Neural crest cell (in vitro differentiated cells): ENCODE data around the gene ABCC10. TPM values are rescaled to one million over a fixed set of nuclear protein-coding genes. Genes with fewer than 3 reads are reported as not detected.
"Not testable (repeated sequence)": the region's sequence is repeated elsewhere in the genome, so short reads cannot be mapped to it uniquely, and the experiment has no call there.

Source experiments
- DNase-seq: peaks from one replicate; pipeline ENCODE4 v3.0.0; 2021; ENCODE audit warnings: low read depth, mixed read lengths, low spot score
- H3K27ac Mint-ChIP-seq: one replicate; pipeline ENCODE4 v1.8.0; 2021; ENCODE audit warnings: mild to moderate bottlenecking, mixed read lengths; ENCODE audit not compliant: unreplicated experiment
- H3K27me3 Mint-ChIP-seq: 2 replicates; pipeline ENCODE4 v1.8.0; 2021; ENCODE audit warnings: low read depth, mild to moderate bottlenecking, mixed read lengths
- H3K36me3 Mint-ChIP-seq: 2 replicates; pipeline ENCODE4 v1.8.0; 2021; ENCODE audit warnings: low read depth, mild to moderate bottlenecking, mixed read lengths
- H3K4me1 Mint-ChIP-seq: 2 replicates; pipeline ENCODE4 v1.8.0; 2021; ENCODE audit warnings: mixed read lengths
- H3K4me3 Mint-ChIP-seq: one replicate; pipeline ENCODE4 v1.8.0; 2021; ENCODE audit warnings: mild to moderate bottlenecking, mixed read lengths
- H3K9me3 Mint-ChIP-seq: 2 replicates; pipeline ENCODE4 v1.8.0; 2021; ENCODE audit warnings: mixed read lengths
- total RNA-seq: library from RNA; stranded (reverse); gene quantifications from 2 replicates; pipeline ENCODE4 v1.2.1, GENCODE V29; 2021
- TF ChIP-seq, protein P1 (sequence below): fragments of 200-600 bp; sonication (generic); conservative IDR thresholded peaks from 2 replicates; pipeline ENCODE4 v1.5.0; 2021; ENCODE audit warnings: antibody characterized with exemption, mild to moderate bottlenecking

ABCC10 gene
- total RNA-seq, 1 donor from 2014 or later: 34.1 TPM

DNA sequence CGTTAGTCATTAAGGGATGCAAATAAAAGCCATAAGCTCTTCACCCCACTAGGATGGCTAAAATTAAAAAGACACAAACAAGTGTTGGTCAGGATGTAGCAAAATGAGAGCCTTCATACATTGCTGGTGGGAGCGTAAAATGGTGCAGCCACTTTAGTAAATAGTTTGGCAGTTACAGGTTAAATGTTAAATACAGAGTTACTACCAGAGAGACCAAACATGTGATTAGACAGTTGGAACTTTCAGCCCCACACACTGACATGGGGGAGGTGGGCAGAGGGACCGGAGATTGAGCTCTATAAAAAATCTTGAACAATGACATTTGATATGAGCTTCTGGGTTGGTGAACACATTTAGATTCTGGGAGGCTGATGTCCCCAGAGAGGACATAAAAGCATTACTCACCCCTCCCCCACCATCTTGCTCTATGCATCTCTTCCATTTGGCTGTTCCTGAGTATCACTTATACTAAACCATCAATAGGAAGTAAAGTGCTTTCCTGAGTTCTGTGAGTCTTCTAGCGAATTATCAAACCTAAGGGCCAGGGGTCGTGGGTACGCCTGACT, 37.5 kb upstream of the ABCC10 start:
- no peak overlapping the region for H3K4me3 Mint-ChIP-seq

DNA sequence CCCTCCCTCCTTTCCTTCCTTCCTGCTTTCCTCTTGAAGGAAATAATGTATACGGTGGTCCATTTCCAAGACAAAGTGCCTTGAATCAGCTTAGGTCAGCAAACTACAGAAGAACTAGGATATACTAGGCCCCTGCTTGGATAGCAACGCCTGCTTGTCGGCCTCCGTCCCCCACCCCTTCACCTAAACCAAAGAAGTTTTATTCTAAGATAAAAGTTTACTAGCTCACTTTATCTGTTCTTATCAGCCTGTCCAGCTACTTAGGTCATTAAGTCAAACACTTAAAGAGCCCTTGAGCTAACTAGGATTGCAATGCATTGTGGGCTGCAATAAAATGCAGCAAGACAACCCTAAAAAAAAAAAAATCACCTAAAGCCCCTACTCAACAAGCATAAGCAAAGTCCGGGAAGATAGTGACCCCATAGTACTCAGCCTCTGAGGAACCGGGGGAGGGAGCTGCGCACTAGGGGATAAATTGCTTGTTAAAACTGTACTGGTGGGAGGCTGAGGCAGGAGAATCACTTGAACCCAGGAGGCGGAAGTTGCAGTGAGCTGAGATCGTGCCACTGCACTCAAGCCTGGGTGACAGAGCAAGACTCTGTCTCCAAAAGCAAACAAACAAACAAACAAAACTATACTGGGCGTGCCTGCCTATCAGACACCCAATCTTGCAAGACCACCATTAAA, 36.4 kb upstream of the ABCC10 start:
- H3K4me1 Mint-ChIP-seq: peaks cover 16% of the 10 kb centered on the region
- H3K27me3 Mint-ChIP-seq, H3K36me3 Mint-ChIP-seq, H3K27ac Mint-ChIP-seq, H3K9me3 Mint-ChIP-seq, H3K4me3 Mint-ChIP-seq, DNase-seq: not testable (repeated sequence)

More for the DNA sequence above, 37.5 kb upstream of the ABCC10 start:
- Mint-ChIP-seq H3K36me3 (no peaks in the 10 kb centered on the region), H3K9me3 (no peaks in the 10 kb centered on the region), H3K4me1 (peaks cover 16% of the 10 kb centered on the region), H3K27me3 (peaks cover 11% of the 10 kb centered on the region), H3K27ac (no peak overlapping the region)
- TF ChIP-seq, protein P1, sequence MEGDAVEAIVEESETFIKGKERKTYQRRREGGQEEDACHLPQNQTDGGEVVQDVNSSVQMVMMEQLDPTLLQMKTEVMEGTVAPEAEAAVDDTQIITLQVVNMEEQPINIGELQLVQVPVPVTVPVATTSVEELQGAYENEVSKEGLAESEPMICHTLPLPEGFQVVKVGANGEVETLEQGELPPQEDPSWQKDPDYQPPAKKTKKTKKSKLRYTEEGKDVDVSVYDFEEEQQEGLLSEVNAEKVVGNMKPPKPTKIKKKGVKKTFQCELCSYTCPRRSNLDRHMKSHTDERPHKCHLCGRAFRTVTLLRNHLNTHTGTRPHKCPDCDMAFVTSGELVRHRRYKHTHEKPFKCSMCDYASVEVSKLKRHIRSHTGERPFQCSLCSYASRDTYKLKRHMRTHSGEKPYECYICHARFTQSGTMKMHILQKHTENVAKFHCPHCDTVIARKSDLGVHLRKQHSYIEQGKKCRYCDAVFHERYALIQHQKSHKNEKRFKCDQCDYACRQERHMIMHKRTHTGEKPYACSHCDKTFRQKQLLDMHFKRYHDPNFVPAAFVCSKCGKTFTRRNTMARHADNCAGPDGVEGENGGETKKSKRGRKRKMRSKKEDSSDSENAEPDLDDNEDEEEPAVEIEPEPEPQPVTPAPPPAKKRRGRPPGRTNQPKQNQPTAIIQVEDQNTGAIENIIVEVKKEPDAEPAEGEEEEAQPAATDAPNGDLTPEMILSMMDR: no peak
- no peak for DNase-seq

DNA sequence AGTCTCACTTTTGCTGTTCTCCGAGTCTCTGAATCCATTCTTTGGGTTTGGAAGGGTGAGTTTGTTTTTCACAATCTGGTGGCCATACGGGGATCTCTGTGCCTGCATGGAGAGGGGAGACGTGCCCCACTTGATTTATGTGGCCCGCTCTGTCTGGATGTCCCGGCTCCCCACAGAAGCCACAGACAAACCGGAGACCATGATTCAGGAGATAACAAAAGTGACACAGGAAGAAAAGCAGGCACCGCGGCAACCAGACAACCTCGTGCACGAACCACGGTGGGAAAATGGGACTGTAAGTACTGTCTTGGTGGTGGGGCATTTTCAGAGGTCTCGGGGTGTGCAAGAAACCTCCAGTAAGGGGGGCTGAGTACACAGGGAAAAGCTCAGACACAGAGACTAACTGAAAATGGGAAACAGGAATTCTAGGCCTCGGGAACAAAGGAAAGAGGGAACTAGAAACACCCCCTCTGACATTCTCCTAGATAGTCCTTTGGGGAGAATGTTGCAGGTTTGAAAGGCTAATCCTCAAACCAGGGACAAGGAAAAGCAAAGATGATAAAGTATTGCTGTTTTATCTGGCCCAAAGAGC, 35.8 kb upstream of the ABCC10 start:
- no peak overlapping the region for H3K4me3 Mint-ChIP-seq
- peaks cover 16% of the 10 kb centered on the region for H3K4me1 Mint-ChIP-seq
- no peak for DNase-seq
- H3K27ac Mint-ChIP-seq: no peak overlapping the region
- H3K36me3 Mint-ChIP-seq: no peaks in the 10 kb centered on the region
- TF ChIP-seq, protein P1: no peak
- H3K27me3 Mint-ChIP-seq: peaks cover 5% of the 10 kb centered on the region
- H3K9me3 Mint-ChIP-seq: no peaks in the 10 kb centered on the region

DNA sequence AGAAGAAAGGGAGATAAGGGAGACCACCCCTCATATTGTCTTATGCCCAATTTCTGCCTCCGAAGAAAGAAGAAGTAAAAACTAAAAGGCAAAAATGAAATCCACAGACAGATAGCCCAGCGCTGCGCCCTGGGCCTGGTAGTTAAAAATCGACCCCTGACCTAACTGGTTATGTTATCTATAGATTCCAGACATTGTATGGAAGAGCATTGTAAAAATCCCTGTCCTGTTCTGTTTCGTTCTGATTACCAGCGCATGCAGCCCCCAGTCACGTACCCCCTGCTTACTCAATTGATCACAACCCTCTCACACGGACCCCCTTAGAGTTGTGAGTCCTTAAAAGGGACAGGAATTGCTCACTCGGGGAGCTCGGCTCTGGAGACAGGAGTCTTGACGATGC, 34.2 kb upstream of the ABCC10 start:
- H3K27ac Mint-ChIP-seq, H3K9me3 Mint-ChIP-seq, DNase-seq, H3K4me3 Mint-ChIP-seq, H3K36me3 Mint-ChIP-seq, H3K27me3 Mint-ChIP-seq: not testable (repeated sequence)
- H3K4me1 Mint-ChIP-seq: peaks cover 16% of the 10 kb centered on the region

DNA sequence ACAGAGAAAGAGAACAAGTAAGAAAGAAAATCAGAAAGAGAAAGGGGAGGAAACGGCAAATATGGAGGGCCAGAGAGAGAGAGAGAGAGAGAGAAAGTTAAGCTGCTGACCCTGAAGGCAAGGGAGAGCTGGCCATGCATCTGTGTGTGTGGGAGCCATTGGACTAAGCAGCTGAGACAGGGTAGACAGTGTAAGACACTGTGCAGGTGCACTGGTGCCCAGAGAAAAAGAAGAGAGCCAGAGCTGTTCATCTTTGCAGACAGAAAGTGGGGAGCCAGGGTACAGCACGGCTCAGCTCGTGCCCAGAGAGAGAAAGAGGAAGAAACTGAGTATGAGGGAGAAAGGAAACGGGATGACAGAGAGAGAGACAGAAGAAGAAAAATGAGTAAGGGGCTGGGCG, 33.7 kb upstream of the ABCC10 start:
- no peaks in the 10 kb centered on the region for H3K36me3 Mint-ChIP-seq
- H3K9me3 Mint-ChIP-seq: no peaks in the 10 kb centered on the region
- H3K27me3 Mint-ChIP-seq: peaks cover 5% of the 10 kb centered on the region
- DNase-seq: no peak
- no peak overlapping the region for H3K4me3 Mint-ChIP-seq
- H3K27ac Mint-ChIP-seq: peak overlapping the region; percentile 37
- TF ChIP-seq, protein P1: no peak
- H3K4me1 Mint-ChIP-seq: peaks cover 16% of the 10 kb centered on the region

DNA sequence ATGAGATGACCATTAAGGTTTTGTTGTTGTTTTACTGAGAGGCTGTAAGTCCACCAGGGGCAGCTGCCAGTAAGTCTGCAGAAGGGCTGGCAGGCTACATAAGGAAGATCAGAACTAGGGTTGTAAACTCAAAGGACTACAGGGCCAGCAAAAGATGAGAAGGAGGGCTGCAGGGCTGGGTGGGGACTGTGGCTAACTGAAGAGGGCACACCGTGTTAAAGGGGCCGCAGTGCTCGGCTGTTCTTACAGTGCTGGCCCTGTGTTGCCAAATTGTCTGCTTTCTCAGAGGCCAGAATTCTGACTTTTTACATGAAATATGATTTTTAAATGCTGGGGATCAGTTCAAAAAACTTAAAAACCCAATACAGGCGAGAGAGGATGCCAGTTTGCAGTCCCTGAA, 32.4 kb upstream of the ABCC10 start:
- TF ChIP-seq, protein P1: no peak
- no peak for DNase-seq
- peaks cover 16% of the 10 kb centered on the region for H3K4me1 Mint-ChIP-seq
- no peaks in the 10 kb centered on the region for H3K9me3 Mint-ChIP-seq
- no peak overlapping the region for H3K27ac Mint-ChIP-seq
- peaks cover 5% of the 10 kb centered on the region for H3K27me3 Mint-ChIP-seq
- no peak overlapping the region for H3K4me3 Mint-ChIP-seq
- H3K36me3 Mint-ChIP-seq: no peaks in the 10 kb centered on the region
